Measurements from ENCODE around the gene CCDC178.

- no peak for TF ChIP-seq CTCF (conservative IDR thresholded peaks at IDR 0.05)
- no peak for TF ChIP-seq EZH2 (IDR thresholded peaks at IDR 0.05; ENCODE audit: low read depth)
Measured at GRCh38 chr18:33355756-33356155, 84.8 kb downstream of the CCDC178 start.

Data from PC-9 (cell line).